Stimulated activated CD8-positive, alpha-beta memory T cell treated with anti-CD3 and anti-CD28 coated beads, Interleukin-15, amount 100 ng/mL, for 24 hours (primary cell): ENCODE measurements around the gene GALNT8.

Experiments
- DNase-seq: peaks from one replicate; pipeline ENCODE4 v3.0.0-alpha.2; 2020; ENCODE audit warnings: low read depth

Gene GALNT8

GRCh38 chr12:4796694-4797482 lies 76.7 kb downstream of the GALNT8 start:
- no peak for DNase-seq

- no peak for DNase-seq
These were observed 80.4 kb downstream of the GALNT8 start for GRCh38 chr12:4800555-4800954.

- DNase-seq, result no peak
These were observed 82.6 kb downstream of the GALNT8 start for GRCh38 chr12:4802841-4803240.

- no peak for DNase-seq
These were observed 86.4 kb downstream of the GALNT8 start for GRCh38 chr12:4806439-4807115.

- no peak for DNase-seq
These were observed 87.0 kb downstream of the GALNT8 start for GRCh38 chr12:4807116-4807783.

GRCh38 chr12:4807813-4808212 lies 87.6 kb downstream of the GALNT8 start:
- DNase-seq, result no peak

GRCh38 chr12:4809013-4809448 lies 88.8 kb downstream of the GALNT8 start:
- no peak for DNase-seq

GRCh38 chr12:4809449-4810218 lies 89.4 kb downstream of the GALNT8 start:
- no peak for DNase-seq

- DNase-seq, result no peak
These were observed 90.0 kb downstream of the GALNT8 start for GRCh38 chr12:4810219-4810671.

GRCh38 chr12:4812624-4813327 lies 92.6 kb downstream of the GALNT8 start:
- no peak for DNase-seq

- DNase-seq, result no peak
These were observed 93.5 kb downstream of the GALNT8 start for GRCh38 chr12:4813741-4814140.

GRCh38 chr12:4814485-4814884 lies 94.3 kb downstream of the GALNT8 start:
- DNase-seq, result no peak

- no peak for DNase-seq
These were observed 96.7 kb downstream of the GALNT8 start for GRCh38 chr12:4816744-4817525.

GRCh38 chr12:4817880-4818279 lies 97.7 kb downstream of the GALNT8 start:
- DNase-seq, result no peak

- DNase-seq, result no peak
These were observed 99.5 kb downstream of the GALNT8 start for GRCh38 chr12:4819654-4820053.

GRCh38 chr12:4820971-4821370 lies 100.8 kb downstream of the GALNT8 start:
- DNase-seq, result no peak
